CD4-positive, alpha-beta T cell treated with Interleukin-4 for 1 hour (primary cell): ENCODE measurements around the gene ACTN3.
"Not testable (repeated sequence)": the region's sequence is repeated elsewhere in the genome, so short reads cannot be mapped to it uniquely, and the experiment has no call there.

ENCODE experiments used
- DNase-seq, 2 donors: peaks; one replicate each; pipeline ENCODE4 v3.0.0-alpha.2; 2020 to 2022

The ACTN3 gene

GRCh38 chr11:66567787-66568123, 21.1 kb downstream of the ACTN3 start:
- DNase-seq = no peak

GRCh38 chr11:66568124-66568916, 21.6 kb downstream of the ACTN3 start, which contains the start of gene CTSF:
Gene CTSF, minus strand, starts transcription at chr11:66568606. Its CDS starts 120 bp downstream, at chr11:66568486.
- peak; percentile 76 for DNase-seq

GRCh38 chr11:66569076-66569475, 22.4 kb downstream of the ACTN3 start:
- DNase-seq = no peak

- DNase-seq = no peak
Observed at GRCh38 chr11:66570079-66570849, 23.6 kb downstream of the ACTN3 start.

- no peak for DNase-seq
Observed at GRCh38 chr11:66570850-66571180, 24.1 kb downstream of the ACTN3 start.

GRCh38 chr11:66579017-66579606, 32.4 kb downstream of the ACTN3 start:
- peak; percentile 76 to 80 for DNase-seq

GRCh38 chr11:66580803-66581202, 34.1 kb downstream of the ACTN3 start:
- no peak for DNase-seq

GRCh38 chr11:66581261-66581660, 34.6 kb downstream of the ACTN3 start:
- no peak for DNase-seq

GRCh38 chr11:66582565-66583147, 36.0 kb downstream of the ACTN3 start:
- not testable (repeated sequence) for DNase-seq

- not testable (repeated sequence) for DNase-seq
Observed at GRCh38 chr11:66585447-66585846, 38.7 kb downstream of the ACTN3 start.

- no peak for DNase-seq
Observed at GRCh38 chr11:66586136-66586535, 39.4 kb downstream of the ACTN3 start.

GRCh38 chr11:66589315-66589714, 42.6 kb downstream of the ACTN3 start:
- DNase-seq = not testable (repeated sequence)

- DNase-seq = no peak
Observed at GRCh38 chr11:66589996-66590675, 43.4 kb downstream of the ACTN3 start.

GRCh38 chr11:66591175-66591574, 44.5 kb downstream of the ACTN3 start:
- DNase-seq = no peak

GRCh38 chr11:66592457-66593302, 46.0 kb downstream of the ACTN3 start, which contains the start of the genes CCDC87 and CCS:
Gene CCDC87, minus strand, starts transcription at chr11:66593063. Its CDS starts 48 bp downstream, at chr11:66593015.
Gene CCS, plus strand, starts transcription at chr11:66593185. Its CDS starts 77 bp downstream, at chr11:66593262.
- peak; percentile 99 for DNase-seq

GRCh38 chr11:66593303-66593635, 46.6 kb downstream of the ACTN3 start:
- no peak for DNase-seq

GRCh38 chr11:66593650-66594049, 46.9 kb downstream of the ACTN3 start:
- DNase-seq = no peak

GRCh38 chr11:66595245-66595904, 48.7 kb downstream of the ACTN3 start:
- no peak for DNase-seq

GRCh38 chr11:66598993-66599392, 52.3 kb downstream of the ACTN3 start:
- DNase-seq = no peak

GRCh38 chr11:66600219-66600618, 53.5 kb downstream of the ACTN3 start:
- DNase-seq = no peak

- no peak for DNase-seq
Observed at GRCh38 chr11:66600631-66601233, 54.0 kb downstream of the ACTN3 start.
